Gastrocnemius medialis (tissue), 4 donors: ENCODE measurements around the gene FUS.

Source experiments
- POLR2A ChIP-seq, 2 donors: fragments of 450-650 bp; IDR thresholded peaks; one replicate each; pipeline ENCODE4 v1.6.1; 2017; ENCODE audit warnings: antibody characterized with exemption in 2 of 2, mild to moderate bottlenecking in 2 of 2, moderate library complexity in 2 of 2
- TF ChIP-seq, protein P1 (sequence below), 5 experiments: fragments of 450-650 bp in 3 of 5; fragments of 200-600 bp in 2 of 5; sonication (generic) in 2 of 5; IDR thresholded peaks in 4 of 5; conservative IDR thresholded peaks in 1 of 5; 1 replicate in 4 of 5; 2 replicates in 1 of 5; pipeline ENCODE4 v1.5.1; 2016 to 2019; ENCODE audit warnings: antibody characterized with exemption in 5 of 5, mild to moderate bottlenecking in 3 of 5, moderate library complexity in 3 of 5

GRCh38 chr16:31157136-31157535, 22.8 kb upstream of the FUS start:
- TF ChIP-seq, protein P1, sequence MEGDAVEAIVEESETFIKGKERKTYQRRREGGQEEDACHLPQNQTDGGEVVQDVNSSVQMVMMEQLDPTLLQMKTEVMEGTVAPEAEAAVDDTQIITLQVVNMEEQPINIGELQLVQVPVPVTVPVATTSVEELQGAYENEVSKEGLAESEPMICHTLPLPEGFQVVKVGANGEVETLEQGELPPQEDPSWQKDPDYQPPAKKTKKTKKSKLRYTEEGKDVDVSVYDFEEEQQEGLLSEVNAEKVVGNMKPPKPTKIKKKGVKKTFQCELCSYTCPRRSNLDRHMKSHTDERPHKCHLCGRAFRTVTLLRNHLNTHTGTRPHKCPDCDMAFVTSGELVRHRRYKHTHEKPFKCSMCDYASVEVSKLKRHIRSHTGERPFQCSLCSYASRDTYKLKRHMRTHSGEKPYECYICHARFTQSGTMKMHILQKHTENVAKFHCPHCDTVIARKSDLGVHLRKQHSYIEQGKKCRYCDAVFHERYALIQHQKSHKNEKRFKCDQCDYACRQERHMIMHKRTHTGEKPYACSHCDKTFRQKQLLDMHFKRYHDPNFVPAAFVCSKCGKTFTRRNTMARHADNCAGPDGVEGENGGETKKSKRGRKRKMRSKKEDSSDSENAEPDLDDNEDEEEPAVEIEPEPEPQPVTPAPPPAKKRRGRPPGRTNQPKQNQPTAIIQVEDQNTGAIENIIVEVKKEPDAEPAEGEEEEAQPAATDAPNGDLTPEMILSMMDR (IDR thresholded peaks at IDR 0.05 in 4 of 5, conservative IDR thresholded peaks at IDR 0.05 in 1 of 5) = no peak
- no peak for TF ChIP-seq POLR2A (IDR thresholded peaks at IDR 0.05)
